GM23338 (cell line): ENCODE data around the gene KRTAP4-12. TPM values are rescaled to one million over a fixed set of nuclear protein-coding genes. Genes with fewer than 3 reads are reported as not detected.

ENCODE experiments used
- ATAC-seq: fragments of 200-7000 bp; cut with Tn5 transposase; 3 replicates; pipeline ENCODE4 v1.9.1; 2020
- DNase-seq: peaks from one replicate; pipeline ENCODE4 v3.0.0-alpha.2; 2015; ENCODE audit warnings: low spot score
- H2AFZ ChIP-seq: fragments of 200-600 bp; sonication (generic); 2 replicates; pipeline ENCODE4 v1.8.0; 2016; ENCODE audit warnings: antibody characterized with exemption, mild to moderate bottlenecking, moderate library complexity
- H3F3A ChIP-seq: fragments of 200-600 bp; sonication (generic); replicated peaks from 2 replicates; pipeline ENCODE4 v1.8.0; 2017; ENCODE audit warnings: antibody characterized with exemption, mixed run types, low read depth
- H3K27ac ChIP-seq: fragments of 200-600 bp; sonication (generic); 2 replicates; pipeline ENCODE4 v1.6.1; 2016; ENCODE audit warnings: low read depth
- H3K27me3 ChIP-seq: fragments of 200-600 bp; sonication (generic); 2 replicates; pipeline ENCODE4 v1.8.0; 2016; ENCODE audit warnings: mild to moderate bottlenecking, mixed run types, moderate library complexity; ENCODE audit not compliant: insufficient read depth
- H3K36me3 ChIP-seq: fragments of 200-600 bp; sonication (generic); 2 replicates; pipeline ENCODE4 v1.8.0; 2016; ENCODE audit warnings: mild to moderate bottlenecking; ENCODE audit not compliant: insufficient read depth
- H3K4me1 ChIP-seq: fragments of 200-600 bp; sonication (generic); 2 replicates; pipeline ENCODE4 v1.8.0; 2016; ENCODE audit warnings: mild to moderate bottlenecking, moderate library complexity; ENCODE audit not compliant: insufficient read depth
- H3K4me2 ChIP-seq: fragments of 200-600 bp; sonication (generic); 2 replicates; pipeline ENCODE4 v1.7.1; 2017; ENCODE audit warnings: mixed run types
- H3K4me3 ChIP-seq: fragments of 200-600 bp; sonication (generic); 2 replicates; pipeline ENCODE4 v1.6.1; 2016; ENCODE audit warnings: mixed run types
- H3K79me2 ChIP-seq: fragments of 200-600 bp; sonication (generic); replicated peaks from 2 replicates; pipeline ENCODE4 v1.8.0; 2017; ENCODE audit warnings: mild to moderate bottlenecking; ENCODE audit not compliant: insufficient read depth
- H3K9me2 ChIP-seq: fragments of 200-600 bp; sonication (generic); 2 replicates; pipeline ENCODE4 v1.8.0; 2017; ENCODE audit not compliant: insufficient read depth
- H4K20me1 ChIP-seq: fragments of 200-600 bp; sonication (generic); replicated peaks from 2 replicates; pipeline ENCODE4 v1.8.0; 2017; ENCODE audit warnings: mild to moderate bottlenecking; ENCODE audit not compliant: insufficient read depth
- H3K27ac Mint-ChIP-seq: 2 replicates; pipeline ENCODE4 v1.8.0; 2020; ENCODE audit warnings: inconsistent platforms, mild to moderate bottlenecking, moderate library complexity, mixed read lengths
- H3K27me3 Mint-ChIP-seq: 3 replicates; pipeline ENCODE4 v1.8.0; 2022; ENCODE audit warnings: low read depth, mild to moderate bottlenecking, moderate library complexity, mixed read lengths, inconsistent platforms; ENCODE audit not compliant: insufficient read depth, poor library complexity
- H3K36me3 Mint-ChIP-seq: 3 replicates; pipeline ENCODE4 v1.8.0; 2021; ENCODE audit warnings: low read depth, mild to moderate bottlenecking, inconsistent platforms, moderate library complexity, mixed read lengths
- H3K4me1 Mint-ChIP-seq: 3 replicates; pipeline ENCODE4 v1.8.0; 2020; ENCODE audit warnings: mild to moderate bottlenecking, inconsistent platforms, mixed read lengths
- H3K4me3 Mint-ChIP-seq: 3 replicates; pipeline ENCODE4 v1.8.0; 2021; ENCODE audit warnings: moderate library complexity, mild to moderate bottlenecking, inconsistent platforms, mixed read lengths
- H3K9me3 Mint-ChIP-seq: 3 replicates; pipeline ENCODE4 v1.8.0; 2020; ENCODE audit warnings: moderate library complexity, mild to moderate bottlenecking, inconsistent platforms, mixed read lengths
- CREB1 ChIP-seq: fragments of 250-450 bp; sonication (Bioruptor Pico); IDR thresholded peaks from 2 replicates; pipeline ENCODE4 v1.5.0; 2020; ENCODE audit warnings: low read depth, mild to moderate bottlenecking, moderate library complexity
- EZH2 ChIP-seq: fragments of 200-600 bp; sonication (generic); IDR thresholded peaks from one replicate; pipeline ENCODE4 v1.8.0; 2017; ENCODE audit warnings: antibody characterized with exemption, mild to moderate bottlenecking, low read depth; ENCODE audit not compliant: unreplicated experiment
- EZH2phosphoT487 ChIP-seq: fragments of 200-600 bp; sonication (generic); IDR thresholded peaks from one replicate; pipeline ENCODE4 v1.8.1; 2018; ENCODE audit warnings: antibody characterized with exemption; ENCODE audit not compliant: unreplicated experiment
- JUNB ChIP-seq: IDR thresholded peaks from one replicate; pipeline ENCODE4 v1.6.1; 2016; ENCODE audit warnings: antibody characterized with exemption; ENCODE audit not compliant: unreplicated experiment
- NANOG ChIP-seq: IDR thresholded peaks from 2 replicates; pipeline ENCODE4 v1.6.1; 2016; ENCODE audit warnings: antibody characterized with exemption, borderline replicate concordance
- POLR2AphosphoS5 ChIP-seq: IDR thresholded peaks from 2 replicates; pipeline ENCODE4 v1.6.1; 2016; ENCODE audit warnings: antibody characterized with exemption, low read depth
- STAT1 ChIP-seq: IDR thresholded peaks from one replicate; pipeline ENCODE4 v1.6.1; 2016; ENCODE audit warnings: antibody characterized with exemption; ENCODE audit not compliant: unreplicated experiment
- ZNF114 ChIP-seq: fragments of 250-450 bp; sonication (Bioruptor Pico); IDR thresholded peaks from 2 replicates; pipeline ENCODE4 v1.5.0; 2020; ENCODE audit warnings: mild to moderate bottlenecking, moderate library complexity
- ZNF331 ChIP-seq: fragments of 250-450 bp; sonication (Bioruptor Pico); IDR thresholded peaks from 2 replicates; pipeline ENCODE4 v1.5.0; 2020; ENCODE audit warnings: low read depth, mild to moderate bottlenecking, moderate library complexity
- polyA plus RNA-seq: library from polyadenylated mRNA; unstranded; fragments of >200 nt; fragmentation: Nextera tagmentation; extraction: Ambion mirVana; gene quantifications from 2 replicates; pipeline ENCODE4 v1.2.1, GENCODE V29; 2016
- total RNA-seq: library from RNA; depleted of rRNA; stranded (reverse); fragments of >200 nt; shearing (Covaris generic); gene quantifications from 2 replicates; pipeline ENCODE4 v1.2.3, GENCODE V29; 2014
- TF ChIP-seq, protein P1 (sequence below): IDR thresholded peaks from 2 replicates; pipeline ENCODE4 v1.6.1; 2016; ENCODE audit warnings: antibody characterized with exemption
- TF ChIP-seq, protein P2 (sequence below): IDR thresholded peaks from one replicate; pipeline ENCODE4 v1.6.1; 2018; ENCODE audit warnings: antibody characterized with exemption; ENCODE audit not compliant: unreplicated experiment
- TF ChIP-seq, protein P3 (sequence below): fragments of 250-450 bp; sonication (Bioruptor Pico); IDR thresholded peaks from 2 replicates; pipeline ENCODE4 v1.5.0; 2020; ENCODE audit warnings: mild to moderate bottlenecking, moderate library complexity
- TF ChIP-seq, protein P4 (sequence below), 2 experiments: fragments of 200-600 bp in 1 of 2; sonication (generic) in 1 of 2; conservative IDR thresholded peaks; 2 replicates each; pipeline versions ENCODE4 v1.5.1 to v1.6.1; 2016 to 2017; ENCODE audit warnings: antibody characterized with exemption in 2 of 2, low read depth in 2 of 2, mild to moderate bottlenecking in 2 of 2, moderate library complexity in 1 of 2

The KRTAP4-12 gene
- total and polyA plus RNA-seq, 2 experiments from 2014 or later, result not detected

DNA sequence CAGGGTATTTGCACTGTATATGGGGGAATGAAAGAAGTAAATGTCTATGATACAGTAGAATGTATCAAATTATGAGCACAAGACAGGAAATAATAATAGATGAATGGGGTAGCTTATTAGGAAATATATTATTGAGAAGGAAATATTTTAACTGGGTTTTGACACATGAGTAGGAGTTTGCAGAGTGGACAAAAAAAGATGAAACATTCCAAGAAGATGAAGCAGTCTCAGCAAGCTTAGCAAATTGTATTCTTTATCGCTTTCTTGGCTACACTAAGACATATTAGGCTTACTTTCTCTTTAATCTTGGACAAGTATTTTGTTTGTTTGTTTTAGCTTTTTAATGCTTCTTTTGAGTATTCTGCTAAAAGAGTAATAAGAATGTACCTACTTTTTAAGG lies 20.1 kb downstream of the KRTAP4-12 start:
- no peak overlapping the region for H3K4me3 Mint-ChIP-seq
- H3K27me3 ChIP-seq, result no peaks in the 10 kb centered on the region
- H3K9me3 Mint-ChIP-seq, result peaks cover 6% of the 10 kb centered on the region; the same call in 2 of the 3 replicates
- DNase-seq (no peak), ATAC-seq (no peak)
- H3K9me2 ChIP-seq, result no peaks in the 10 kb centered on the region
- H3K27ac ChIP-seq, result no peak overlapping the region
- peaks cover 49% of the 10 kb centered on the region for H3K4me1 Mint-ChIP-seq
- no peak overlapping the region for H3K27ac Mint-ChIP-seq
- peaks cover 9% of the 10 kb centered on the region for H3K36me3 Mint-ChIP-seq
- peaks cover 9% of the 10 kb centered on the region for H3K27me3 Mint-ChIP-seq
- no peak overlapping the region for H2AFZ ChIP-seq
- TF ChIP-seq CREB1 (CRISPR knock-in tag) (no peak), EZH2 (no peak), ZNF331 (no peak), POLR2AphosphoS5 (no peak), JUNB (no peak), NANOG (no peak), STAT1 (no peak), ZNF114 (no peak), EZH2phosphoT487 (no peak)
- TF ChIP-seq, protein P1, sequence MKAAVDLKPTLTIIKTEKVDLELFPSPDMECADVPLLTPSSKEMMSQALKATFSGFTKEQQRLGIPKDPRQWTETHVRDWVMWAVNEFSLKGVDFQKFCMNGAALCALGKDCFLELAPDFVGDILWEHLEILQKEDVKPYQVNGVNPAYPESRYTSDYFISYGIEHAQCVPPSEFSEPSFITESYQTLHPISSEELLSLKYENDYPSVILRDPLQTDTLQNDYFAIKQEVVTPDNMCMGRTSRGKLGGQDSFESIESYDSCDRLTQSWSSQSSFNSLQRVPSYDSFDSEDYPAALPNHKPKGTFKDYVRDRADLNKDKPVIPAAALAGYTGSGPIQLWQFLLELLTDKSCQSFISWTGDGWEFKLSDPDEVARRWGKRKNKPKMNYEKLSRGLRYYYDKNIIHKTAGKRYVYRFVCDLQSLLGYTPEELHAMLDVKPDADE, result no peak
- TF ChIP-seq, protein P2, sequence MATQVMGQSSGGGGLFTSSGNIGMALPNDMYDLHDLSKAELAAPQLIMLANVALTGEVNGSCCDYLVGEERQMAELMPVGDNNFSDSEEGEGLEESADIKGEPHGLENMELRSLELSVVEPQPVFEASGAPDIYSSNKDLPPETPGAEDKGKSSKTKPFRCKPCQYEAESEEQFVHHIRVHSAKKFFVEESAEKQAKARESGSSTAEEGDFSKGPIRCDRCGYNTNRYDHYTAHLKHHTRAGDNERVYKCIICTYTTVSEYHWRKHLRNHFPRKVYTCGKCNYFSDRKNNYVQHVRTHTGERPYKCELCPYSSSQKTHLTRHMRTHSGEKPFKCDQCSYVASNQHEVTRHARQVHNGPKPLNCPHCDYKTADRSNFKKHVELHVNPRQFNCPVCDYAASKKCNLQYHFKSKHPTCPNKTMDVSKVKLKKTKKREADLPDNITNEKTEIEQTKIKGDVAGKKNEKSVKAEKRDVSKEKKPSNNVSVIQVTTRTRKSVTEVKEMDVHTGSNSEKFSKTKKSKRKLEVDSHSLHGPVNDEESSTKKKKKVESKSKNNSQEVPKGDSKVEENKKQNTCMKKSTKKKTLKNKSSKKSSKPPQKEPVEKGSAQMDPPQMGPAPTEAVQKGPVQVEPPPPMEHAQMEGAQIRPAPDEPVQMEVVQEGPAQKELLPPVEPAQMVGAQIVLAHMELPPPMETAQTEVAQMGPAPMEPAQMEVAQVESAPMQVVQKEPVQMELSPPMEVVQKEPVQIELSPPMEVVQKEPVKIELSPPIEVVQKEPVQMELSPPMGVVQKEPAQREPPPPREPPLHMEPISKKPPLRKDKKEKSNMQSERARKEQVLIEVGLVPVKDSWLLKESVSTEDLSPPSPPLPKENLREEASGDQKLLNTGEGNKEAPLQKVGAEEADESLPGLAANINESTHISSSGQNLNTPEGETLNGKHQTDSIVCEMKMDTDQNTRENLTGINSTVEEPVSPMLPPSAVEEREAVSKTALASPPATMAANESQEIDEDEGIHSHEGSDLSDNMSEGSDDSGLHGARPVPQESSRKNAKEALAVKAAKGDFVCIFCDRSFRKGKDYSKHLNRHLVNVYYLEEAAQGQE, result no peak
- TF ChIP-seq, protein P3, sequence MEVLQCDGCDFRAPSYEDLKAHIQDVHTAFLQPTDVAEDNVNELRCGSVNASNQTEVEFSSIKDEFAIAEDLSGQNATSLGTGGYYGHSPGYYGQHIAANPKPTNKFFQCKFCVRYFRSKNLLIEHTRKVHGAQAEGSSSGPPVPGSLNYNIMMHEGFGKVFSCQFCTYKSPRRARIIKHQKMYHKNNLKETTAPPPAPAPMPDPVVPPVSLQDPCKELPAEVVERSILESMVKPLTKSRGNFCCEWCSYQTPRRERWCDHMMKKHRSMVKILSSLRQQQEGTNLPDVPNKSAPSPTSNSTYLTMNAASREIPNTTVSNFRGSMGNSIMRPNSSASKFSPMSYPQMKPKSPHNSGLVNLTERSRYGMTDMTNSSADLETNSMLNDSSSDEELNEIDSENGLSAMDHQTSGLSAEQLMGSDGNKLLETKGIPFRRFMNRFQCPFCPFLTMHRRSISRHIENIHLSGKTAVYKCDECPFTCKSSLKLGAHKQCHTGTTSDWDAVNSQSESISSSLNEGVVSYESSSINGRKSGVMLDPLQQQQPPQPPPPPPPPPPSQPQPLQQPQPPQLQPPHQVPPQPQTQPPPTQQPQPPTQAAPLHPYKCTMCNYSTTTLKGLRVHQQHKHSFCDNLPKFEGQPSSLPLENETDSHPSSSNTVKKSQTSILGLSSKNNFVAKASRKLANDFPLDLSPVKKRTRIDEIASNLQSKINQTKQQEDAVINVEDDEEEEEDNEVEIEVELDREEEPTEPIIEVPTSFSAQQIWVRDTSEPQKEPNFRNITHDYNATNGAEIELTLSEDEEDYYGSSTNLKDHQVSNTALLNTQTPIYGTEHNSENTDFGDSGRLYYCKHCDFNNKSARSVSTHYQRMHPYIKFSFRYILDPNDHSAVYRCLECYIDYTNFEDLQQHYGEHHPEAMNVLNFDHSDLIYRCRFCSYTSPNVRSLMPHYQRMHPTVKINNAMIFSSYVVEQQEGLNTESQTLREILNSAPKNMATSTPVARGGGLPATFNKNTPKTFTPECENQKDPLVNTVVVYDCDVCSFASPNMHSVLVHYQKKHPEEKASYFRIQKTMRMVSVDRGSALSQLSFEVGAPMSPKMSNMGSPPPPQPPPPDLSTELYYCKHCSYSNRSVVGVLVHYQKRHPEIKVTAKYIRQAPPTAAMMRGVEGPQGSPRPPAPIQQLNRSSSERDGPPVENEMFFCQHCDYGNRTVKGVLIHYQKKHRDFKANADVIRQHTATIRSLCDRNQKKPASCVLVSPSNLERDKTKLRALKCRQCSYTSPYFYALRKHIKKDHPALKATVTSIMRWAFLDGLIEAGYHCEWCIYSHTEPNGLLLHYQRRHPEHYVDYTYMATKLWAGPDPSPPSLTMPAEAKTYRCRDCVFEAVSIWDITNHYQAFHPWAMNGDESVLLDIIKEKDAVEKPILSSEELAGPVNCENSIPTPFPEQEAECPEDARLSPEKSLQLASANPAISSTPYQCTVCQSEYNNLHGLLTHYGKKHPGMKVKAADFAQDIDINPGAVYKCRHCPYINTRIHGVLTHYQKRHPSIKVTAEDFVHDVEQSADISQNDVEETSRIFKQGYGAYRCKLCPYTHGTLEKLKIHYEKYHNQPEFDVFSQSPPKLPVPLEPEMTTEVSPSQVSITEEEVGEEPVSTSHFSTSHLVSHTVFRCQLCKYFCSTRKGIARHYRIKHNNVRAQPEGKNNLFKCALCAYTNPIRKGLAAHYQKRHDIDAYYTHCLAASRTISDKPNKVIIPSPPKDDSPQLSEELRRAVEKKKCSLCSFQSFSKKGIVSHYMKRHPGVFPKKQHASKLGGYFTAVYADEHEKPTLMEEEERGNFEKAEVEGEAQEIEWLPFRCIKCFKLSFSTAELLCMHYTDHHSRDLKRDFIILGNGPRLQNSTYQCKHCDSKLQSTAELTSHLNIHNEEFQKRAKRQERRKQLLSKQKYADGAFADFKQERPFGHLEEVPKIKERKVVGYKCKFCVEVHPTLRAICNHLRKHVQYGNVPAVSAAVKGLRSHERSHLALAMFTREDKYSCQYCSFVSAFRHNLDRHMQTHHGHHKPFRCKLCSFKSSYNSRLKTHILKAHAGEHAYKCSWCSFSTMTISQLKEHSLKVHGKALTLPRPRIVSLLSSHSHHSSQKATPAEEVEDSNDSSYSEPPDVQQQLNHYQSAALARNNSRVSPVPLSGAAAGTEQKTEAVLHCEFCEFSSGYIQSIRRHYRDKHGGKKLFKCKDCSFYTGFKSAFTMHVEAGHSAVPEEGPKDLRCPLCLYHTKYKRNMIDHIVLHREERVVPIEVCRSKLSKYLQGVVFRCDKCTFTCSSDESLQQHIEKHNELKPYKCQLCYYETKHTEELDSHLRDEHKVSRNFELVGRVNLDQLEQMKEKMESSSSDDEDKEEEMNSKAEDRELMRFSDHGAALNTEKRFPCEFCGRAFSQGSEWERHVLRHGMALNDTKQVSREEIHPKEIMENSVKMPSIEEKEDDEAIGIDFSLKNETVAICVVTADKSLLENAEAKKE, result no peak
- TF ChIP-seq, protein P4, sequence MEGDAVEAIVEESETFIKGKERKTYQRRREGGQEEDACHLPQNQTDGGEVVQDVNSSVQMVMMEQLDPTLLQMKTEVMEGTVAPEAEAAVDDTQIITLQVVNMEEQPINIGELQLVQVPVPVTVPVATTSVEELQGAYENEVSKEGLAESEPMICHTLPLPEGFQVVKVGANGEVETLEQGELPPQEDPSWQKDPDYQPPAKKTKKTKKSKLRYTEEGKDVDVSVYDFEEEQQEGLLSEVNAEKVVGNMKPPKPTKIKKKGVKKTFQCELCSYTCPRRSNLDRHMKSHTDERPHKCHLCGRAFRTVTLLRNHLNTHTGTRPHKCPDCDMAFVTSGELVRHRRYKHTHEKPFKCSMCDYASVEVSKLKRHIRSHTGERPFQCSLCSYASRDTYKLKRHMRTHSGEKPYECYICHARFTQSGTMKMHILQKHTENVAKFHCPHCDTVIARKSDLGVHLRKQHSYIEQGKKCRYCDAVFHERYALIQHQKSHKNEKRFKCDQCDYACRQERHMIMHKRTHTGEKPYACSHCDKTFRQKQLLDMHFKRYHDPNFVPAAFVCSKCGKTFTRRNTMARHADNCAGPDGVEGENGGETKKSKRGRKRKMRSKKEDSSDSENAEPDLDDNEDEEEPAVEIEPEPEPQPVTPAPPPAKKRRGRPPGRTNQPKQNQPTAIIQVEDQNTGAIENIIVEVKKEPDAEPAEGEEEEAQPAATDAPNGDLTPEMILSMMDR (conservative IDR thresholded peaks at IDR 0.05; ENCODE audit: low read depth in 2 of 2), result no peak
- H3F3A ChIP-seq, result no peaks in the 10 kb centered on the region
- peaks cover 29% of the 10 kb centered on the region for H3K4me1 ChIP-seq
- H3K36me3 ChIP-seq, result no peaks in the 10 kb centered on the region
- H3K4me2 ChIP-seq, result no peak overlapping the region
- H4K20me1 ChIP-seq, result no peaks in the 10 kb centered on the region
- no peaks in the 10 kb centered on the region for H3K79me2 ChIP-seq
- no peak overlapping the region for H3K4me3 ChIP-seq
